ENCODE data around the gene TMEM255B.

The TMEM255B gene

GRCh38 chr13:113800576-113800926 is 41.5 kb downstream of the TMEM255B start:
- Histone ChIP-seq H3K4me3 (ENCODE audit: low read depth in 1 of 5, low read length in 5 of 5) (no peak overlapping the region), H3K9ac (ENCODE audit: low read length in 5 of 5) (no peak overlapping the region), H3K9me3 (ENCODE audit: control insufficient read depth in 5 of 5, low read length in 5 of 5) (peaks cover 0 to 4% (median 0%) of the 10 kb centered on the region in 5 donors), H3K36me3 (ENCODE audit: control insufficient read depth in 5 of 5, insufficient read depth in 5 of 5, low read length in 5 of 5) (peaks cover 0 to 29% (median 14%) of the 10 kb centered on the region in 5 donors), H3K4me1 (ENCODE audit: control insufficient read depth in 5 of 5, insufficient read depth in 5 of 5, low read length in 5 of 5) (peaks cover 0 to 8% (median 0%) of the 10 kb centered on the region in 5 donors), H3K27ac (ENCODE audit: low read depth, low read length) (no peak overlapping the region), H3K27me3 (ENCODE audit: control insufficient read depth in 5 of 5, insufficient read depth in 4 of 5, low read length in 5 of 5) (peaks cover 0 to 18% (median 0%) of the 10 kb centered on the region in 5 donors)

GRCh38 chr13:113801289-113801961 is 42.4 kb downstream of the TMEM255B start:
- no peak overlapping the region for H3K9ac ChIP-seq (ENCODE audit: low read length in 5 of 5)
- H3K4me1 ChIP-seq (ENCODE audit: control insufficient read depth in 5 of 5, insufficient read depth in 5 of 5, low read length in 5 of 5) = peaks cover 0 to 8% (median 0%) of the 10 kb centered on the region in 5 donors

GRCh38 chr13:113802090-113802531 is 43.1 kb downstream of the TMEM255B start:
- peaks cover 0 to 8% (median 0%) of the 10 kb centered on the region in 5 donors for H3K4me1 ChIP-seq (ENCODE audit: control insufficient read depth in 5 of 5, insufficient read depth in 5 of 5, low read length in 5 of 5)
- H3K4me3 ChIP-seq (ENCODE audit: low read depth in 1 of 5, low read length in 5 of 5) = no peak overlapping the region
- H3K36me3 ChIP-seq (ENCODE audit: control insufficient read depth in 5 of 5, insufficient read depth in 5 of 5, low read length in 5 of 5) = peaks cover 0 to 16% (median 0%) of the 10 kb centered on the region in 5 donors
- H3K27ac ChIP-seq (ENCODE audit: low read depth, low read length) = no peak overlapping the region
- H3K9ac ChIP-seq (ENCODE audit: low read length in 5 of 5) = no peak overlapping the region
- H3K9me3 ChIP-seq (ENCODE audit: control insufficient read depth in 5 of 5, low read length in 5 of 5) = peaks cover 0 to 4% (median 0%) of the 10 kb centered on the region in 5 donors
- peaks cover 0 to 9% (median 0%) of the 10 kb centered on the region in 5 donors for H3K27me3 ChIP-seq (ENCODE audit: control insufficient read depth in 5 of 5, insufficient read depth in 4 of 5, low read length in 5 of 5)

More at GRCh38 chr13:113801289-113801961, 42.4 kb downstream of the TMEM255B start:
- peaks cover 0 to 23% (median 5%) of the 10 kb centered on the region in 5 donors for H3K36me3 ChIP-seq (ENCODE audit: control insufficient read depth in 5 of 5, insufficient read depth in 5 of 5, low read length in 5 of 5)
- no peak overlapping the region for H3K4me3 ChIP-seq (ENCODE audit: low read depth in 1 of 5, low read length in 5 of 5)
- H3K9me3 ChIP-seq (ENCODE audit: control insufficient read depth in 5 of 5, low read length in 5 of 5) = peaks cover 0 to 4% (median 0%) of the 10 kb centered on the region in 5 donors
- H3K27ac ChIP-seq (ENCODE audit: low read depth, low read length) = no peak overlapping the region
- peaks cover 0 to 10% (median 0%) of the 10 kb centered on the region in 5 donors for H3K27me3 ChIP-seq (ENCODE audit: control insufficient read depth in 5 of 5, insufficient read depth in 4 of 5, low read length in 5 of 5)

- H3K27me3 ChIP-seq (ENCODE audit: control insufficient read depth in 5 of 5, insufficient read depth in 4 of 5, low read length in 5 of 5) = peaks cover 0 to 7% (median 0%) of the 10 kb centered on the region in 5 donors
- H3K27ac ChIP-seq (ENCODE audit: low read depth, low read length) = no peak overlapping the region
- H3K9me3 ChIP-seq (ENCODE audit: control insufficient read depth in 5 of 5, low read length in 5 of 5) = peaks cover 0 to 6% (median 0%) of the 10 kb centered on the region in 5 donors
- H3K4me1 ChIP-seq (ENCODE audit: control insufficient read depth in 5 of 5, insufficient read depth in 5 of 5, low read length in 5 of 5) = peaks cover 0 to 8% (median 0%) of the 10 kb centered on the region in 5 donors
- H3K4me3 ChIP-seq (ENCODE audit: low read depth in 1 of 5, low read length in 5 of 5) = no peak overlapping the region
- H3K36me3 ChIP-seq (ENCODE audit: control insufficient read depth in 5 of 5, insufficient read depth in 5 of 5, low read length in 5 of 5) = peaks cover 0 to 13% (median 0%) of the 10 kb centered on the region in 5 donors
- H3K9ac ChIP-seq (ENCODE audit: low read length in 5 of 5) = no peak overlapping the region
These were observed 43.7 kb downstream of the TMEM255B start for GRCh38 chr13:113802761-113803160.

GRCh38 chr13:113803409-113804016 is 44.5 kb downstream of the TMEM255B start:
- Histone ChIP-seq H3K36me3 (ENCODE audit: control insufficient read depth in 5 of 5, insufficient read depth in 5 of 5, low read length in 5 of 5) (peaks cover 0 to 13% (median 0%) of the 10 kb centered on the region in 5 donors), H3K9ac (ENCODE audit: low read length in 5 of 5) (no peak overlapping the region), H3K27me3 (ENCODE audit: control insufficient read depth in 5 of 5, insufficient read depth in 4 of 5, low read length in 5 of 5) (peaks cover 0 to 7% (median 0%) of the 10 kb centered on the region in 5 donors), H3K4me3 (ENCODE audit: low read depth in 1 of 5, low read length in 5 of 5) (no peak overlapping the region), H3K27ac (ENCODE audit: low read depth, low read length) (no peak overlapping the region), H3K9me3 (ENCODE audit: control insufficient read depth in 5 of 5, low read length in 5 of 5) (peaks cover 0 to 7% (median 7%) of the 10 kb centered on the region in 5 donors), H3K4me1 (ENCODE audit: control insufficient read depth in 5 of 5, insufficient read depth in 5 of 5, low read length in 5 of 5) (peaks cover 0 to 8% (median 0%) of the 10 kb centered on the region in 5 donors)

GRCh38 chr13:113804017-113804702 is 45.1 kb downstream of the TMEM255B start:
- peaks cover 0 to 8% (median 0%) of the 10 kb centered on the region in 5 donors for H3K4me1 ChIP-seq (ENCODE audit: control insufficient read depth in 5 of 5, insufficient read depth in 5 of 5, low read length in 5 of 5)
- no peak overlapping the region for H3K9ac ChIP-seq (ENCODE audit: low read length in 5 of 5)
- no peak overlapping the region for H3K27ac ChIP-seq (ENCODE audit: low read depth, low read length)
- peaks cover 0 to 7% (median 0%) of the 10 kb centered on the region in 5 donors for H3K27me3 ChIP-seq (ENCODE audit: control insufficient read depth in 5 of 5, insufficient read depth in 4 of 5, low read length in 5 of 5)
- H3K9me3 ChIP-seq (ENCODE audit: control insufficient read depth in 5 of 5, low read length in 5 of 5) = peaks cover 0 to 10% (median 7%) of the 10 kb centered on the region in 5 donors
- H3K4me3 ChIP-seq (ENCODE audit: low read depth in 1 of 5, low read length in 5 of 5) = no peak overlapping the region
- peaks cover 0 to 10% (median 0%) of the 10 kb centered on the region in 5 donors for H3K36me3 ChIP-seq (ENCODE audit: control insufficient read depth in 5 of 5, insufficient read depth in 5 of 5, low read length in 5 of 5)

GRCh38 chr13:113804703-113805430 is 45.8 kb downstream of the TMEM255B start:
- Histone ChIP-seq H3K4me1 (ENCODE audit: control insufficient read depth in 5 of 5, insufficient read depth in 5 of 5, low read length in 5 of 5) (peaks cover 0 to 8% (median 0%) of the 10 kb centered on the region in 5 donors), H3K27me3 (ENCODE audit: control insufficient read depth in 5 of 5, insufficient read depth in 4 of 5, low read length in 5 of 5) (peaks cover 0 to 7% (median 0%) of the 10 kb centered on the region in 5 donors), H3K9ac (ENCODE audit: low read length in 5 of 5) (no peak overlapping the region), H3K9me3 (ENCODE audit: control insufficient read depth in 5 of 5, low read length in 5 of 5) (peaks cover 0 to 14% (median 7%) of the 10 kb centered on the region in 5 donors), H3K27ac (ENCODE audit: low read depth, low read length) (no peak overlapping the region), H3K4me3 (ENCODE audit: low read depth in 1 of 5, low read length in 5 of 5) (no peak overlapping the region), H3K36me3 (ENCODE audit: control insufficient read depth in 5 of 5, insufficient read depth in 5 of 5, low read length in 5 of 5) (peaks cover 0 to 6% (median 0%) of the 10 kb centered on the region in 5 donors)

GRCh38 chr13:113805431-113806103 is 46.5 kb downstream of the TMEM255B start:
- peaks cover 0 to 8% (median 0%) of the 10 kb centered on the region in 5 donors for H3K4me1 ChIP-seq (ENCODE audit: control insufficient read depth in 5 of 5, insufficient read depth in 5 of 5, low read length in 5 of 5)
- H3K27me3 ChIP-seq (ENCODE audit: control insufficient read depth in 5 of 5, insufficient read depth in 4 of 5, low read length in 5 of 5) = peaks cover 0 to 6% (median 0%) of the 10 kb centered on the region in 5 donors
- H3K27ac ChIP-seq (ENCODE audit: low read depth, low read length) = no peak overlapping the region
- H3K36me3 ChIP-seq (ENCODE audit: control insufficient read depth in 5 of 5, insufficient read depth in 5 of 5, low read length in 5 of 5) = peaks cover 0 to 7% (median 0%) of the 10 kb centered on the region in 5 donors
- no peak overlapping the region for H3K9ac ChIP-seq (ENCODE audit: low read length in 5 of 5)
- no peak overlapping the region for H3K4me3 ChIP-seq (ENCODE audit: low read depth in 1 of 5, low read length in 5 of 5)
- peaks cover 0 to 14% (median 7%) of the 10 kb centered on the region in 5 donors for H3K9me3 ChIP-seq (ENCODE audit: control insufficient read depth in 5 of 5, low read length in 5 of 5)

GRCh38 chr13:113806104-113806471 is 47.1 kb downstream of the TMEM255B start:
- peaks cover 0 to 8% (median 0%) of the 10 kb centered on the region in 5 donors for H3K4me1 ChIP-seq (ENCODE audit: control insufficient read depth in 5 of 5, insufficient read depth in 5 of 5, low read length in 5 of 5)
- no peak overlapping the region for H3K4me3 ChIP-seq (ENCODE audit: low read depth in 1 of 5, low read length in 5 of 5)
- H3K27me3 ChIP-seq (ENCODE audit: control insufficient read depth in 5 of 5, insufficient read depth in 4 of 5, low read length in 5 of 5) = peaks cover 0 to 5% (median 0%) of the 10 kb centered on the region in 5 donors
- H3K36me3 ChIP-seq (ENCODE audit: control insufficient read depth in 5 of 5, insufficient read depth in 5 of 5, low read length in 5 of 5) = peaks cover 0 to 7% (median 0%) of the 10 kb centered on the region in 5 donors
- H3K9ac ChIP-seq (ENCODE audit: low read length in 5 of 5) = no peak overlapping the region
- H3K9me3 ChIP-seq (ENCODE audit: control insufficient read depth in 5 of 5, low read length in 5 of 5) = peaks cover 0 to 14% (median 7%) of the 10 kb centered on the region in 5 donors
- no peak overlapping the region for H3K27ac ChIP-seq (ENCODE audit: low read depth, low read length)

All from subcutaneous abdominal adipose tissue (tissue), 5 donors.